Mesothelial cell of epicardium (in vitro differentiated cells): ENCODE measurements around the gene SORBS1. TPM values are rescaled to one million over a fixed set of nuclear protein-coding genes. Genes with fewer than 3 reads are reported as not detected.

ENCODE experiments used
- DNase-seq, 2 experiments: peaks; one replicate each; pipeline ENCODE4 v3.0.0; 2021; ENCODE audit warnings: low spot score in 2 of 2; ENCODE audit not compliant: unreplicated experiment in 2 of 2
- H3K27ac Mint-ChIP-seq: 2 replicates; pipeline ENCODE4 v1.8.0; 2021; ENCODE audit warnings: mixed read lengths
- H3K27me3 Mint-ChIP-seq: 2 replicates; pipeline ENCODE4 v1.8.0; 2021; ENCODE audit warnings: low read depth, mixed read lengths
- H3K36me3 Mint-ChIP-seq: 2 replicates; pipeline ENCODE4 v1.8.0; 2021; ENCODE audit warnings: mixed read lengths
- H3K4me1 Mint-ChIP-seq: 2 replicates; pipeline ENCODE4 v1.8.0; 2021; ENCODE audit warnings: mixed read lengths
- H3K4me3 Mint-ChIP-seq: 2 replicates; pipeline ENCODE4 v1.8.0; 2021; ENCODE audit warnings: mild to moderate bottlenecking, moderate library complexity, mixed read lengths
- H3K9me3 Mint-ChIP-seq: 2 replicates; pipeline ENCODE4 v1.8.0; 2021; ENCODE audit warnings: mixed read lengths
- total RNA-seq: library from RNA; stranded (reverse); gene quantifications from 3 replicates; pipeline ENCODE4 v1.2.1, GENCODE V29; 2021
- TF ChIP-seq, protein P1 (sequence below): fragments of 200-600 bp; sonication (generic); IDR thresholded peaks from one replicate; pipeline ENCODE4 v1.5.0; 2021; ENCODE audit warnings: antibody characterized with exemption; ENCODE audit not compliant: unreplicated experiment

Gene SORBS1
- total RNA-seq, 1 donor from 2014 or later, result 24.9 TPM

DNA sequence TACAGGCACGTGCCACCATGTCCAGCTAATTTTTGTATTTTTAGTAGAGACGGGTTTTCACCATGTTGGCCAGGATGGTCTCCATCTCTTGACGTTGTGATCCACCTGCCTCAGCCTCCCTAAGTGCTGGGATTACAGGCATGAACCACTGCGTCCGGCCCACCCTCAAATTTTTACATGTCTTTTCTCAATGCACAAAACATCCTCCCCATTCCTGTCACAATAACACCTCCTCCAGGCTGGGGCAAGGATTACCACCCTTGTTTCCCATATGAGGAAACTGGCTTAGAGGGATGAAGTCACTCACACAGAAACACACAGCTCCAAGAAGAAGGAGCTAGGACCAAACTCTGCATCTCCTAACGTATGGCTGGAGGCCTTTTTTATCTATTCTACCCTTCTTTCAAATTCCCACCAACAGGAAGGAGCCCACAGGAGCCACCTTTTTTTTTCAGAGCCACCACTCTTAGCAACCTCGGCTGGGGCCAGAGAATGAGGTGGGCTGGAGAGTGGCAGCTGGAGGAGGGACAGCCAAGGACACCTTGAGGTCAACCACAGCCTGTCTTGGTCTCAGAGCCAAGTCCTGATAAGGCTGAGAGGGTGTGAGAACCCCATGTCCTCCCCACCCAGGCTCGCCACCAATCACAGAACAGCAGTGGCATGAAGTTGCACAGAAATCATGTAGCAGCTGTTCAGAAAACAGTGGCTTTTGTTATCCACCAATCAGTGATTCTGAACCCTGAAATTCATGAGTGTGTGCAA lies 157.3 kb downstream of the SORBS1 start:
- H3K4me3 Mint-ChIP-seq, result no peak overlapping the region
- H3K27me3 Mint-ChIP-seq, result no peaks in the 10 kb centered on the region
- no peaks in the 10 kb centered on the region for H3K36me3 Mint-ChIP-seq
- no peaks in the 10 kb centered on the region for H3K4me1 Mint-ChIP-seq
- TF ChIP-seq, protein P1, sequence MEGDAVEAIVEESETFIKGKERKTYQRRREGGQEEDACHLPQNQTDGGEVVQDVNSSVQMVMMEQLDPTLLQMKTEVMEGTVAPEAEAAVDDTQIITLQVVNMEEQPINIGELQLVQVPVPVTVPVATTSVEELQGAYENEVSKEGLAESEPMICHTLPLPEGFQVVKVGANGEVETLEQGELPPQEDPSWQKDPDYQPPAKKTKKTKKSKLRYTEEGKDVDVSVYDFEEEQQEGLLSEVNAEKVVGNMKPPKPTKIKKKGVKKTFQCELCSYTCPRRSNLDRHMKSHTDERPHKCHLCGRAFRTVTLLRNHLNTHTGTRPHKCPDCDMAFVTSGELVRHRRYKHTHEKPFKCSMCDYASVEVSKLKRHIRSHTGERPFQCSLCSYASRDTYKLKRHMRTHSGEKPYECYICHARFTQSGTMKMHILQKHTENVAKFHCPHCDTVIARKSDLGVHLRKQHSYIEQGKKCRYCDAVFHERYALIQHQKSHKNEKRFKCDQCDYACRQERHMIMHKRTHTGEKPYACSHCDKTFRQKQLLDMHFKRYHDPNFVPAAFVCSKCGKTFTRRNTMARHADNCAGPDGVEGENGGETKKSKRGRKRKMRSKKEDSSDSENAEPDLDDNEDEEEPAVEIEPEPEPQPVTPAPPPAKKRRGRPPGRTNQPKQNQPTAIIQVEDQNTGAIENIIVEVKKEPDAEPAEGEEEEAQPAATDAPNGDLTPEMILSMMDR, result no peak
- no peak for DNase-seq
- H3K9me3 Mint-ChIP-seq, result no peaks in the 10 kb centered on the region
- H3K27ac Mint-ChIP-seq, result no peak overlapping the region

GRCh38 chr10:95401704-95402469 lies 159.3 kb downstream of the SORBS1 start:
- peaks cover 3% of the 10 kb centered on the region for H3K36me3 Mint-ChIP-seq
- H3K4me1 Mint-ChIP-seq, result no peaks in the 10 kb centered on the region
- no peaks in the 10 kb centered on the region for H3K27me3 Mint-ChIP-seq
- no peak overlapping the region for H3K27ac Mint-ChIP-seq
- no peak for DNase-seq
- no peak overlapping the region for H3K4me3 Mint-ChIP-seq
- TF ChIP-seq, protein P1, result no peak
- no peaks in the 10 kb centered on the region for H3K9me3 Mint-ChIP-seq

DNA sequence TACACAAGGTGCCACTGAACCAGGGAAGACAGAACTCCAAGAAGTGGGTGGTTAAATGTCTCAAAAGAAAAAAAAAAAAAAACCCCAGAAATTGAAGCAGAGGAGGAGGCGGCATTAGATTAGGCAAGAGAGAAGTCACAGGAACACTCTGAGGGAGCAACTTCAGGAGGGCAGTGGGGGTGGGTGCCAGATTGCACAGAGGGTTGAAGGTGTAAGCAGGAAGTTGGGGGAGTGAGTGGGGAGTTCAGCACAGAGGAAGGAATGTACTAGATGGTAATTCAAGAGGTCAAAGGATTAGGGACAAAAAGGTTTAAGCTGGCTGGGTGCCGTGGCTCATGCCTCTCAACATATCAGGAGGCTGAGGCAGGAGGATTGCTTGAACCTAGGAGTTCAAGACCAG lies 160.4 kb downstream of the SORBS1 start:
- H3K27ac Mint-ChIP-seq, result no peak overlapping the region

DNA sequence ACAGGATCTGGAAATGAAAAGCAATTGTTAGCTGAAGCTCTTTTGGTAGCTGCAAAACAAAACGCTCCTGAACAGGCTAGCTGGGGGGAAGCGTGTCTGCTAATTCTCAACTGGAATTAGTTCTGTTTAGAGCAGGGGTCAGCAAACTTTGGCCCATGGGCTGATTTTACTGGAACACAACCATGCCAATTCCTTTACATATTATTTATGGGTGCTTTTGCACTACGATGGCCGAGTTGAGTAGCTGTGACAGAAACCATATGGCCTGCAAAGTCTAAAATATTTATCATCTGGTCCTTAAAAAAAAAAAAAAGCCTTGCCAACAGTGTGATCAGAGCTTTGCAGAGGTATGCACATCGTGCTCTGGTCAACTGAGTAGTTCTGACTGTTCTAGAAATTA lies 162.0 kb downstream of the SORBS1 start:
- H3K27me3 Mint-ChIP-seq, result no peaks in the 10 kb centered on the region
- H3K36me3 Mint-ChIP-seq, result peaks cover 6% of the 10 kb centered on the region
- no peak overlapping the region for H3K27ac Mint-ChIP-seq
- no peak overlapping the region for H3K4me3 Mint-ChIP-seq
- no peaks in the 10 kb centered on the region for H3K4me1 Mint-ChIP-seq
- no peaks in the 10 kb centered on the region for H3K9me3 Mint-ChIP-seq
- no peak for DNase-seq
- TF ChIP-seq, protein P1, result no peak

More for the DNA sequence above, 160.4 kb downstream of the SORBS1 start:
- TF ChIP-seq, protein P1, result no peak
- Mint-ChIP-seq H3K4me3 (no peak overlapping the region), H3K27me3 (no peaks in the 10 kb centered on the region), H3K9me3 (no peaks in the 10 kb centered on the region), H3K4me1 (no peaks in the 10 kb centered on the region), H3K36me3 (peaks cover 6% of the 10 kb centered on the region)
- no peak for DNase-seq

- Mint-ChIP-seq H3K36me3 (peaks cover 6% of the 10 kb centered on the region), H3K4me1 (no peaks in the 10 kb centered on the region), H3K9me3 (no peaks in the 10 kb centered on the region), H3K27ac (no peak overlapping the region), H3K27me3 (no peaks in the 10 kb centered on the region), H3K4me3 (no peak overlapping the region)
- DNase-seq, result no peak
- TF ChIP-seq, protein P1, result no peak
These were observed 163.4 kb downstream of the SORBS1 start for GRCh38 chr10:95397747-95398146.
